Cerebellar nuclear complex (tissue), 1 donor: ENCODE results near the gene MACROD2.

Source experiments
- DNase-seq, 2 experiments: peaks; one replicate each; lab custom pipeline; 2025; lab: John Stamatoyannopoulos, UW

Gene MACROD2

DNA sequence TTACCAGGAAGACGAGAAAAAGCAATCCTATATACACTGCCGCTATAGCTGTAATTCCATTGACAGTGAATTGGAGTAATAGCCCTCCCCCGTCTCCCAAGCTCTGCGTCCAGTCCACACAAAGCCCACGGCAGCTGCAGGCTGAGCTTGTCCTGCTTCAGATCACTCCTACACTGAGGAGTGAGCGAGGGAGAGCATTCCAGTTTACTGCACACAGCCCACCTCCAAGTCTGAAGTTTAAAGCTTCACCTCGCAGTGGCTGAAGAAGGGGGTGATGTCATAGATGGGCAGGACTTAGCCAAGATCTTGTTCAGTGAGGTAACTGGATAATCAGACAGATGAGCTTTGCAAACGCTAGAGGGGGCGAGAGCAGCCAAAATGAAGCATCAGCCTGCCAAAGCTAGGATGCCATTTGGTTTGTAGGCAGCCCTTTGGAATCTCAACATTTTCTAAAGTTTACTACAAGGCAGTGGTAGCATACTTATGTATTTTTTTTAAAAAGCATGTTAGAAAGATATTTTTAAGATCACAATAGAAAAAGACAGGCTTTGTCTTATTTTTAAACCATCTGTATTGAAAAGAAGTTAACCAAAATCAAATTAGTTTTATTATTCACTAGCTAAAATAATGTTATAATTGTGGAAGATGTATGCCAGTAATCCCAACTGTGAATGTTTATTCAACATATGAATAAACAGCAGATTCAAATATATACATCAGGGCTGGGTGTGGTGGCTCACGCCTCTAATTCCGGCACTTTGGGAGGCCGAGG, 342.3 kb downstream of the MACROD2 start, which contains the start of gene FLRT3:
Gene FLRT3 (minus strand): TSS at position 213 of the 772 bp plus-strand sequence. CDS start 10,106 bp downstream, outside the sequence.
- DNase-seq = peak; percentile 95 to 97

DNA sequence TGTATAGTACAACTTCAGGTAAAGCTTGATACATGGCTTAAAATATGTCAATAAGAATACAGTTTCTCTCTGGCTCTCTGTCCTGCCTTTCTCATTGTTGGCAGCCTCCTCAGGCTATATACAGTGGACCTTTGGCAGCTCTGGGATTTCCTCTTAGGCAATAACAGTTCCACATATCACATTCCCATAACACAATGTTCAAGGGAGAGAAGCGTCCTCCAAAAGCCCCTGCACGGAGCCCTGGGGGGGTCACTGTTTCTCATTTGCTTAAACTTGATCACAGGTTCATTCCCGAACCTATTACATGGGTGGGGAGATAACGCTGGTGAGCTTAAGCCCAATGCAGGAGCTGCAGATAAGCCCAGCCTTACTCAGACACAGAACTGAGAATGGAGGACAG, 346.5 kb downstream of the MACROD2 start:
- no peak for DNase-seq

DNA sequence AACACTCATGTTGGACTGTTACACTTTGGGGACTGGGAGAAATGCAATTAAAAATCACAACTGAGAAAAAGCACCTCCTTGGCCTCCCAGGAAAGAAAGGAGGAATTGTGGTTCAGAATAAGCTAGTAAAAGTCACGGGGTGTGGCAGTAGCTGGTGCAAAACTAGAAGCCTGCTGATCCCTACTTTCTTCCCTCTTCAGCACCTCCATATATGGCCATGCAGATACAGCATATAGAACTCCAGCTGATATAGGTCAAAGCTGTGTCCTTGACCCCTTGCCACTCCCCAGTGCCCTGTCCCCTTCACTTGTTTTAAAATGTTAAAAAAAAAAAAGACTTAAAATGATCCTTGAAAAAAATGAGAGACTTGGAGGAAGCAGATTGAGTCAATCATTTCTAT, 347.6 kb downstream of the MACROD2 start:
- no peak for DNase-seq

DNA sequence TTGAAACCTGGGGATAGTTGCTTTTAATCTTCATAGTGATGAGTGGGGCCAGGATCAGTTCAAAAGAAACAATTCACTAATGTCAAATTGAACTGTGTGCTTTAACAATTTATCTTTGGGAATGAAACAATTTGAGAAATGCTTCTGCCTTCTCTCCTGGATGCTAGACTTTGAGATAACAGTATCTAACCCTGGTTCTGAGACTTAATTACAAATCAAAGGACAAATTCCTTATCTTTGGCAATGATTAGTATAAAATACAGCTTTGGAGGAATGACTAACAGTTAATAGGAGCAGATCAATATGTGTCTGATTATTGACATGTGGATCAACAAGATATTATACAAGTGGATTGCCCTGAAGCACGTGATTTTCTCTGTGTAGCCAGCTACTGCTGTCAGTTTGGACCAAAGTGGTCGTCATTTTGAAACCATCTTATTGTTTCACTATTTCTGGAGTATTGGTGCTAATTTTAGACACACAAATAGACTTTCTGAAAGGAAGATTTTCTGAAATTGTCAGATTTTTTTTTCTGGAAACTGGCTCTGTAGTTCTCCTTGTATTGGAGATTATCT, 348.3 kb downstream of the MACROD2 start:
- DNase-seq = no peak

DNA sequence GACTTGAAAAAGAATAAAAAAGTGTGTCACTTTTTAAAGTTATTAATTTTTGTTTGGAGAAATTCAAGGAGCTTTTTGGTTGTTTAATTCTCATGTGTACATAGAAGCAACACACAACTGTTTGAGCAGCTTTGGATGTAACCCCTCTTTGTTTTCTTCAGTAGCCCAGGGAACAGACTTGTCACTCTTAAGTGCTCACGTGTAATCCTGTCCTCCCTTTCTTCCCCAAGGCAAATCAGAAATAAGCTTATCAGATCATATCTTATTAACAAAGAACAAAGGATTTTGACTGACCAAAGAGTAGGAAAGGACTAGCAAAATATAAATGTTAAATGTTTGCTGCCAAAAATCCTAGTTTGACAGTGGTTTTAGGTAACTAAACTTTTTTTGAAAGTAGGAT, 349.4 kb downstream of the MACROD2 start:
- no peak for DNase-seq

DNA sequence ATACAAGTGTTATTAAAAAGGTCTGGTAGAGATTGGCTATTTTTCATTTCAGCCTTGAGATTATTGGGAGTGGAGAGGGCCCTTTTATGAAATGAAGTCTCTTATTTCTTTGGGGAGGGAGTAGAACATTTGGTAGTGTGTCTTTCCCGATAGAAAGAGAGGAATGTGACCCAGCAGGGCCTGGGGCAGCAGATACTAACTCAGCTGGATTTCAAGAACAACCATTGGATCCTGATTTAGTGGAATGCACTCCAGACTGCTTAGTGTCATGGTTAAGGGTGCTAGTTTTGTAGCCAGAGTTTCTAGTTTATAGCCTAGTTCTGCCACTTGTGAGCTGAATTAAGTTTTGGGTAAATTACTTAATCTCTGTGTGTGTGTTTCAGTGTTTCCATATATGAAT, 360.5 kb downstream of the MACROD2 start:
- no peak for DNase-seq

DNA sequence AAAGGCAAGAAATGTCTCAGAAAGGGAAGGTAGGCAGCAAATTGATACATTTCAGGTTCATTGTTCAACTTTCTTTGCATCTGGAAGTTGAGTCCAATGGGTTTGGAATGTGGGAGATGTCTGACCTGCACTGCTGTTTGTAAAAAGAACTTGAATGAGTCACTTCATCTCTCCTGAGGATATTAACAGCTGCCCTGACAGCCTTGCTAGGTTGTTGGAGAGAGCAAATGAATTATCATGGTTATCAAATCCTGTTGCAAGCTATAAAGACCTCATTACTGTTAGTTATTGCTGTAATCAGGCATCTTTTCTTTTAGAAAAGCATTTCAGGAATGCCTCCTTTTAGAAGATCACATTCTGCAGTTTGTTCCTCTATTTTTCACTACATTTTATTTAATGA, 365.1 kb downstream of the MACROD2 start:
- no peak for DNase-seq

DNA sequence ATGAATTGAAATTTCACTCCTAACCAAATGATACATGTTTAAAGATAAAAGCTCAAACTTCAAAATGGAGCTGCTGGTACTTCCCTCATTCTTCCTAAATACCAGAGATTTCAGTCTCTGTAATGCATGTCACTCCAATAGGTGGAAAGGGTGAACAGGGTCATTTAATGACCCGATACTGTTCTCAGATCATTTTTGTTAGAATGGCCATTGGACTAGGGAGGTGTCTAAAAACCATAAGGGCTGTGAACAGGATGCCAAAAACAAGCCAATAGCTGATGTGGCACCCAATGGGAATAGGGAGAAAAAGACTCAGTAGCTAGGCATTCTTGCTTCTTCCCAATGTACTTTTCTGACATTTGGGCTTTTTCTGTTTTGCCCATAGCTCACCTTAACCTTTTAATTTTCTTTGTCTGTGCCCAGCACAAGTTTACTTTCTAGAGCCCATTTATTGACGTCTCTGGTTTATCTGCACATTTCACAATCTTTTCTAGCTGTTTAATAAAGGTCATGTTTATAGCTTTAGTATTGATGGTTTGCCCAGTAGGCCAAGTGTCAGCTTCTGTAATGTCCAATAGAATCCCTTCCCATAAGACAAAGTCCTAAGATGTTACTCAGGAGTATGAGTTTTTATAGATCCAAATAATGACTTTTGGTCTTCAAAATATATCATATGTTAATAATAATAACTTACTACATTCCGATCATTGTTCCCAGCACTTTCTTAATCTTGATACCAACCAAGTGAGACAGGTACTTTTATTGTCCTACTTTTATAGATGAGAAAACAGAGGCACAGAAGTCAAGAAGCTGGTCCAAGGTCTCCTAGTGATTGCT, 366.4 kb downstream of the MACROD2 start:
- no peak for DNase-seq

DNA sequence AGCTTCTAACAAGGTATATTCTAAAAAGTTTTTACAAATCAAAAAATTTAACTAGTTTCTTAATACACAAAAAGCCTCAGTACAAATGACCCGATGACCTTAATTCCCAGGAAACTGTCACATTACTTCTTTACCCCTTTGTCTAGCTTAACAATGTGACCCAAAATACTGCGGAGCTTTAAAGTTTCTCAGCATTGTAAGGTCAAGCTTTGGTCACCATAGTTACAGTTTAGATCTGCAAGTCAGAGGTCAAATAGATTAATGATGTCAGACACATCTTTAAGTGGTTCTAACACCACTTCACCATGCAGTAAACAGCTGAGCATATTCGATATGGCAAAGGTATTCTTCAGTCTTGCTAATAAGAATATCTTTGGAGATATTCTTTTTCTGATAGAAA, 378.9 kb downstream of the MACROD2 start:
- no peak for DNase-seq

DNA sequence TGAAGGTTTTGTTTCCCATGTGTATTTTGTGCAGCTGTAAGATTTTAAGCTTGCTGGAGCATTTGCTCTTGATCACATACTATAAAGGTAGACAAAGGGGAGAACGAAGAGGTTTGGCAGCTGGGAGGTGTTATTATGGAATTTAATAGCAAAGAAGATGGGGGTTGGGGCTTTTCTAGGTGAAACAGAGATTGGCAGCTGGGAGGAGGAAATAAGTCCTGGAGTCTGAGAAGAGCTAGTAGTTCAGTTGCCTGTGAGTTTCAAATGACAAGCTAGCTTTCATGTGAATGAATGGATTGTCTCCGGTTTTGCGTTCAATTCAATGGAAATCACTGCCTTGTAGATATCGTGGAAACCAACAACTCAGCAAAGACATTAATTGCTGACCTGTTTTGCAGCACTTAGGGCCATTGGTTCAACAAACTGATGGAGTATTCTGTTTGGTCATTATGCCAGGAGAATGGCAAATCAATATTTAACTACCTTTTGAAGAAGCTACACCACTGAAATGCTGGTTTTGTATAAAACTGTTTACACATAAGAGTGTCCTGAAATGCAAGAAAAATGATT, 380.2 kb downstream of the MACROD2 start:
- DNase-seq = no peak

DNA sequence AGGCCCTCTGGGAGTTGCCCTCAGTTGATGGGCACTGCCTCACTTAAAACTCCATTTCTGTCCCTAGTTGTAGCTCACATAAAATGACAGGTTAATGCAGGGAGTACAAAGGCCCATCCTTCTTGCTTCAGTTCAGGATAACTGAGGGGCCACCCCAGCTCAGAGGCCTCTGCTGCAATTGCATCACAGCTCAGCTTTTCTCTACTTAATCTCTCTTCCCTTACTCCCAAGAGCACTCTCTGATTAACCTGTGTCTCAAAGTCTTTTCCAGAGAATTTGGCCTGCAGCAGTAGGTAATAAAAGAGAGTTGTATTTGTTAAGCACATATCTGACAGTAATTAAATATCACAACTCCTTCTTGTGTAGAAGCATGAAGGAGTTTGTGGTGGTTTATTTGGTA, 383.0 kb downstream of the MACROD2 start:
- DNase-seq = no peak

DNA sequence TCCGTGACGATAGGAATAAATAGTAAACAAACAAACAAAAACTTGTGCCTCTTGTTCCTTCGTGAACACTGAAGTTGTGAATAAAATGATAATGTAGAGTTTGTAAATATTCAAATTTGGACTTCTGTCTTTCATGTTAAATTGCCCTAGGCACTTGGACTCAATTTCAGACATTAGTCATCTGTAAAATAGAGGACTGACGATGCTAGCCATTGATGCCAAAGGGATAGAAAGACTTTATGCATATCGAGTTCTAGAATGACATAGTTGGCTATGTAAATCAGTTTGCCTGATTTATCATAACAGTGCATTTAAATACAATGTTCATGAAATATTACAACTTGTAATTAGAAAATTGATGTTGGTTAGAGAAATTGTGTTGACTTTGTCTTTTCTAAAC, 388.0 kb downstream of the MACROD2 start:
- no peak for DNase-seq

DNA sequence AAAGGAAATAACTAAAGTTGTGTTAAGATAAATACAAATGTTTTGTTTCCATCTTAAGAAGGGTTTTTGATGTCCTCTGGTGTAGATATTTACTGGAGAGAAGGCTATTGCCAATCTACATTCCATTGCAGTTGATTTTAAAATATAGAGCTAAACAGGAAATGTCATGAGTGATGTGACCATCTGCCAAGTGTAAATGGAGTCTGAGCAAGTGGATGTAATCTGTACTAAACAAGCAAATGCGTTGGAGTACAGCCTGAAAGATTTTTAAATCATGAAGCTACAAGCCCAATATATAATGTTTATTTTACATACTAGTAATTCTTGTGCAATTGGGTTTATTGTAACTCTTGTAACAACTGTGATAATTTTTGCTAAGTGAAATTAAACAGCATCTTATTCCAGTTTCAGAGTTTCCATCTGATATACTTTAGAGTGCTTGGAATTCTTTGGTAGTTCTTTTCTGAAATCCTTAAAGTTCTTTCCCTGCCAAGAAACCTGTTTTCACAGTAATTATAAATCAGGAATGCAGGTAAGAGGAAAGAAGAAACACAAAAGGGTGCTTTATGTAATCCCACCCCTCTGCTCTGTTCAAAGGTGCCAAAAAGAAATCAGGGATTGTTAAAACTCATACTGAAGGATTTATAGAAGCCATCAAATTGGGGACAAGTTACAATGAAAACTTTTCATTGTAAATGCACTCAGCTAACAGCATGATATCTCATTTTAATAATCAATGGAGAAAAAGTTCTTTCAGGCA, 389.3 kb downstream of the MACROD2 start:
- DNase-seq = no peak

DNA sequence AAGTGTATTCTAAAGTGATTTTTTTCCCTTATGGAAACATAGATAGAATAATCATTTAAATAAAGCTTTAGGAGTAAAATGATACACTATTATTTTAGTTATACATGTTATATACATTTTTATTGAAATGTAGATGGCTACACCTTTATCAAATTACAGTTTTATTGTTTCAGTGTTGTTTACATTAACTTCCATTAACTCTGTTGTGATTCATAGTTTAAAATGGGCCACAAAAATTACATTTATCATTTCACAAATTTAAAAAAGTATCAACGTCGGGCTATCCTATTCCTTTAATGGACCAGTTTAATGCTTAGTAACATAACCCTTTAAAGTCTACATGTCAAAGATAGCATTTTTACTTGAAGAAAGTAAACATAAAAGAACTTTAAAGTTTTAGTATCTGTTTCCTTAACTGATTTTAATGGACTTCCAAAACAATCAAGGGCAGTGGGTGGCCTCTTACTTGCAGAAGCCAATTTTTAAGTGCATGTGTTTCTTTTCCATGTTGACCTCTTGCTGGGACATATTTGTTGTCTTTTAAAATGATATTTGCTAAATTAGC, 389.9 kb downstream of the MACROD2 start:
- no peak for DNase-seq

DNA sequence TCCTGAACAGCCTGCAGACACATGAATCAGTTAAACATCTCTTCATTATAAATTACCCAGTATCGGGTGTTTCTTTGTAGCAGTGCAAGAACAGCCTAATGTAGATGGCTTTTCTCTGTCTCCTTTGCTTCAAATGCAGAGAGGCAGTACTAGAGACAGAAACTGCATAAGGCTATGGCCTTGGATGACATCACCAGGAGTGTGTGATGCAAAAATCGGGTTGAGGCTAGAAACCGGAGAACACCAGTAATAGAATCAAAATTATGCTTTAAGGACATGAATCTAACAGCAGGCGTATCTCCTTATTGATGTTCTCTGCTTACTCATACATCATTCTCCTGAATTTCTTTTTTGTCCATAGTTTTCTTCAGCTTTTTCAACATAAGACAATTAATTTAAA, 391.4 kb downstream of the MACROD2 start:
- no peak for DNase-seq

DNA sequence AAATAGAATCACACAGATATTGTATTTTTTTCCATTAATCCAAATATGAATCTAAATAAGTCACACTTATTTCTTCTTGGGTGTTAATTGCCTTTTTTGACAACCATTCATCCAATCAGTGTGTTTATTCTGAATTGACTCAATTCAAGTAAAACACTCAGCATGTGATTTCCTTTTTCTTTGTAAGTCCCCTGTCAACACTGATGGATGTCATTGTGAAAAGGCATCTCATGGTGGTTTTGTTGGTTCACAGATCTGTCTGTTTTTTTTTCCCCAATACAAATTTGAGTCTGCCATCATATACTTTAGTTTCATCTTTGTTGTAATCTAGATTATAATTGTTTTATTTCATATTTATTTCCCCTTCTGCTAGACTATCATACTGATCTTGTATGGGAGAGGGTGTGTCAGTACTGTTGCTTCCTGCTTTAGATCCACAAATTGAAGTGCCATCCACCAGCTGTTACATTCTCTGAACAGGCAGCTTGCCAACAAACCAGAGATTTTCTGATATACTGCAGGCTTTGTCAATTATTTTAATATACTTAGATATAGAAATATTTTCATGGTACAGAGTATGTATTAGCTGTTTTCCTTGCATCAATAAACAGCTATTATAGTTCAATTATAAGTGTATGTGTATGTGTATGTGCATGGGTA, 406.3 kb downstream of the MACROD2 start:
- no peak for DNase-seq

DNA sequence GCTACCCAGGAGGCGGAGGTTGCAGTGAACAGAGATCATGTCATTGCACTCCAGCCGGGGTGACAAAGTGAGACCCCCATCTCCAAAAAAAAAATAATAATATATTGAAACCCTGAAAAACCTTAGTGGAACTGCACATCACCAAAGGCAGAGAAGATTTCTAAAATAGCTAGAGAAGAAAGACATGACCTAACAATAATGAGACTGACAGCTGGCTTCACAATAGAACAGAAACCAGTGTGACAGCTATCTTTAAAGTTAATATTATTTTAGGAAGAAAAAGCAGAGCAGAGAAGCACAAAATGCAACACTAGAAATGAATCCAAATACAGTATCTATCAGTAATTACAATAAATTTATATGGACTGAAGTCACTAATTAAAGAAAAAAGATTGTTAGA, 409.2 kb downstream of the MACROD2 start:
- DNase-seq = no peak

DNA sequence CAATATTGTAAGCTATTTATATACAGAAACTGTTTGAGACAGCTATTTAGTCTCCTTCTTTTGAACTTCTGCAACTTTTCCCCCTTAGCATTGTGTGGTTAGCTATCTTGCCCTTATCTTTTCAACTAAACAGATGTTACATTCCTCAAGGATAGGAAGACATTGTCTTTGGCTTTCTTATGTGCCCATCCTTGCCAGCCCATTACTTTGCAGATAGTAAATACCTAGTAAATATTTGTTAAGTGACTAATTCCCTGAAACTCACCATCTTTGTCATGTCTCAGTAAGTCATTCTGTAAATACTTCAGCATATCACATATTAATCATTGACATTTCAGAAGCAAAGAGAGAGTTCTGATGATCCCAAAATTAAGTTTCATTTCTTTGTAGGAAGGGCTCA, 411.2 kb downstream of the MACROD2 start:
- no peak for DNase-seq

DNA sequence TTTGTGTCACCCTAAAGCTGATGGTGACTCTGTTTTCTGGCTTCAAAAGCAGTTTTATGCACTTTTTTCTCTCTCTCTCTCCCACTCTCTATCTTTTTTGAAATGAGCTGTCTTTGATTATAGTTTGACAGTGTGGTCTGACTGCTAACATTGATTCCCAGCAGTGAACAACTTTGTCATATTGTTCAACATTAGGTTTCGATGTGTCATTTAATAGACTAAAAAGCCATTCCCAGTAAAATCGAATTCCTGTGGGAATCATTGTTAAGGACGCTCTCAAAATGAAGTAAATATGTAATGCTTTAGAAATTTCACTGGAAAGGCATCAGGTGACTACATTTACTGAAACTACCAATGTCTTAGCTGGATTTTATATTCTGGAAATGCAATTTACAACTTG, 412.0 kb downstream of the MACROD2 start:
- DNase-seq = no peak

DNA sequence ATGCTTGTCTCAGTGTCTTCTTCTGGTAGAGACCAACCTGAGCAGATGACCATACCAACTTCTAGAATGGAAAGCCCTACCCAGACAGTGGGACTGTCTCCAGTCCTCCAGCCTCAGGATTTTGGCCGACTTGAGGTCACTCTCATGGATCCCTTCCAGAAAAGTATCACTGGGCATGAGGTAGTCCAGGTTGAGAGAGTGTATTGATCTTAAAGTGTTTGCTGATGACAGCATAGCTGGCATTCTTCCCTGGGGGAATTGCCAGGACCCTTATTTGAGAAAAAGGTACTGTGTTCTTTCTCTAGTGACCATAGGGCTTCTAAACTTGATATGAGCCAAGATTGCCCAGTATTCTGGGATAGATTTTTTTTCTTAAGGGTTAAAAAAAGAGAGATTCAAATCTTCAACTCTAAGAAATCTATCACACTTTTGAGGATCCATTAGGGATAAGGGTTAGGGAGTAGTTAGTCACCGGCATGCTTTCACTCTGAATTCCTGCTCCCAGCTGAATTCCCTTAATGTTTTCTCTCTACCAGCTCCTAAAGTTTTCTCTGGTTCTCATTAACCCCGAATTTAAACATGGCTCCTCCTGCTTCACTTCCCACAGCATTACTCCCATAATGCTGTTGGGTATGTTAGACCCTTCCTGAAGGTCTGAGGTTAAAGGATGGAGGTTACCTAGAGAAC, 415.7 kb downstream of the MACROD2 start:
- DNase-seq = no peak
